NCI-H1092 (cell line): ENCODE results near the gene HCST.
"Not testable (repeated sequence)": the region's sequence is repeated elsewhere in the genome, so short reads cannot be mapped to it uniquely, and the experiment has no call there.

ENCODE experiments used
- DNase-seq: peaks from one replicate; lab custom pipeline; 2025; lab: John Stamatoyannopoulos, UW

HCST gene

GRCh38 chr19:35879770-35880317 is 22.5 kb upstream of the HCST start:
- DNase-seq = no peak

- peak; percentile 49 for DNase-seq
Measured at GRCh38 chr19:35882114-35882832, 20.1 kb upstream of the HCST start.

- no peak for DNase-seq
Measured at GRCh38 chr19:35883882-35884281, 18.4 kb upstream of the HCST start.

- no peak for DNase-seq
Measured at GRCh38 chr19:35885225-35885738, 17.0 kb upstream of the HCST start.

GRCh38 chr19:35885904-35886303 is 16.4 kb upstream of the HCST start:
- DNase-seq = no peak

- DNase-seq = no peak
Measured at GRCh38 chr19:35887197-35887596, 15.1 kb upstream of the HCST start.

GRCh38 chr19:35888398-35888797 is 13.9 kb upstream of the HCST start:
- DNase-seq = no peak

- no peak for DNase-seq
Measured at GRCh38 chr19:35889370-35890112, 12.8 kb upstream of the HCST start.

GRCh38 chr19:35890113-35890650 is 12.1 kb upstream of the HCST start:
- DNase-seq = no peak

GRCh38 chr19:35891819-35892218 is 10.5 kb upstream of the HCST start:
- not testable (repeated sequence) for DNase-seq

- DNase-seq = no peak
Measured at GRCh38 chr19:35894342-35894741, 8.0 kb upstream of the HCST start.

GRCh38 chr19:35895911-35896642 is 6.3 kb upstream of the HCST start:
- DNase-seq = no peak

- DNase-seq = no peak
Measured at GRCh38 chr19:35896643-35897040, 5.7 kb upstream of the HCST start.

- no peak for DNase-seq
Measured at GRCh38 chr19:35897706-35898451, 4.5 kb upstream of the HCST start.

- no peak for DNase-seq
Measured at GRCh38 chr19:35898499-35898809, 3.9 kb upstream of the HCST start.

- DNase-seq = no peak
Measured at GRCh38 chr19:35899547-35900214, 2.6 kb upstream of the HCST start.

GRCh38 chr19:35901055-35901644 is 1.2 kb upstream of the HCST start:
- no peak for DNase-seq

GRCh38 chr19:35902870-35903475 is 644 bp downstream of the HCST start:
- no peak for DNase-seq

GRCh38 chr19:35903550-35904179 is 1.3 kb downstream of the HCST start:
- DNase-seq = no peak
